Measurements from ENCODE around the gene IQCK. TPM values are rescaled to one million over a fixed set of nuclear protein-coding genes. Genes with fewer than 3 reads are reported as not detected.

Gene IQCK
- total and polyA plus RNA-seq, 5 experiments from 2014 or later: 1.7 to 3.1 (median 2.3) TPM

DNA sequence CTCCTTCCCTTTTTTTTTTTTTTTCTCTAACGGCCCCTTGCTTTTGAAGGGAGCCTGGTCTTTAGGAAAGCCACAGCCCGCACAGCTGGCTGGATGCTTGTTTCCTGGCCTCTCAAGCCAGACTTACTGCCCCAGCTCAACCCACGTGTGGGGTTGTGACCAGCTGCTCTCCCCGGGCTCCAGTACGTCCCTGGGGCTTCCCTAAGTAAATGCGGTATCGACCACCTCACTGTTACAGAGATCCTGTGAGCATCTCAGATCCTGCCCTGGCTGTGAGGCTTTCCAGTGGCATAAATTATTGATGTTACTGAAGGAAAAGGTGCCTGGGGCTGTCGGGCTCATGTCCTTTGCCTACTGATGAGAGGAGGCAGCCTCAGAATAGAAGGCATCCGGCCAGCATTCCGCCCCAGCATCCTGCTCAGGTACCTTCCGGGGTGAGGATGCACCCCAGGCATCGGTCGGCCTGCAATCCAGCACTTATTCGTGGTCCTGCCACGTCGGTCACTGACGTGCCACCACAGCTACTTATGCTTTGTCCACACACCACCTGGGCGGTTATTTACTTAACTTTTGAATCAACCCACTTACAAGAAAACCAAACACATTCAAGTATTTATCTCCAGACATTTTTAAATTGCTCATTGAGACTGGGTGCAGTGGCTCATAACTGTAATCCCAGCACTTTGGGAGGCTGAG lies 156.9 kb downstream of the IQCK start:
- Mint-ChIP-seq H3K36me3 (no peaks in the 10 kb centered on the region), H3K27ac (no peak overlapping the region), H3K4me1 (peaks cover 0 to 4% (median 0%) of the 10 kb centered on the region in 4 donors), H3K4me3 (no peak overlapping the region), H3K9me3 (no peaks in the 10 kb centered on the region), H3K27me3 (peaks cover 0 to 20% (median 10%) of the 10 kb centered on the region in 5 donors)
- ATAC-seq: no peak
- no peak for DNase-seq
- POLR2A ChIA-PET: no interaction called here

DNA sequence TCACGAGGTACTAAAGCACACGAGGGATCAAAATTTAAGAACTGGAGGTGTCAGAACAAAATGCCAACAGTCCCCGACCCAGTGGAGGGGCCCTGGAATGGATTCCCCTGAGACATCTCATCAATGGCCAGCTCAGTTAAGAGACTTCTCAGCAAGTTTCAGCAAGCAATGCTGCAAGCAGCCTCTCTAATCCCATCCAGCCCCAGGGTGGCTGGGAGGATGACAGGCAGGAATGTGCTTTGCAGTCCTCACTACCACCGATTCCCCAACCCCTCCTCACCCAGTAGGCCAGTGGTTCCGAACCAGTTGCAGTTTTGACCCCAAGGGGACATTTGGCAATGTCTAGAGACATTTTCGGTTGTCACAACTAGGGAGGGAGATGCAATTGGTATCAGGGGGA lies 157.8 kb downstream of the IQCK start:
- ATAC-seq (no peak), DNase-seq (no peak)
- H3K27me3 Mint-ChIP-seq: peaks cover under 1 to 24% (median 11%) of the 10 kb centered on the region in 5 donors
- no peak overlapping the region for H3K4me3 Mint-ChIP-seq
- POLR2A ChIA-PET: no interaction called here
- H3K27ac Mint-ChIP-seq: no peak overlapping the region
- no peaks in the 10 kb centered on the region for H3K36me3 Mint-ChIP-seq
- no peaks in the 10 kb centered on the region for H3K9me3 Mint-ChIP-seq
- peaks cover 0 to 4% (median 0%) of the 10 kb centered on the region in 4 donors for H3K4me1 Mint-ChIP-seq

DNA sequence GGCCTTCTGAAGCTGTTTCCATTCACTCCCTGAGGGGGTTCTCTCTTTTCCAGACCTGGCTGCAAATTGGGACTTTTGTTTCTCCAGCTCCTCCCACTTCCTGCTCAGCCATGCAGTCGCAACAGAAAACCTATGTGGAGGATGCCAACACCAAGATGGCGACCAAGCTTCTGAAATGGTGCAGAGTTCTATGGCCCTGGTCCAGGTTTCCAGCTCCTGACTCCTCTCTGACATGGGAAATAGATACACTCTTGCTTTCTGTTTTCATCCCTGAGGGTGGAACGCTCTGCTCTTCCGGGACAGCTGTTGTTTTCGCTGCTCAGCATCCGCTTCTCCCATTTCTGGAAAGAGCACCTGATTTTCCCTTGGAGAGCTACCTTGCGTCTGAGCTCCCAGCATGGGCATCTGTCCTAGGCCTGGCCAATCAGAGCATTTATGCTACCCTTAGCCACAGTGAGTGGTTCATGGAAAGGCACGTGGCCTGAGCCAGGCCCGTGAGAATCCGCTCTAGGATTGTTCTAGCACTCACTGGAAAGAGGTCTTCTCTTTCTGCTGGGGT lies 158.5 kb downstream of the IQCK start:
- peaks cover 0 to 4% (median 0%) of the 10 kb centered on the region in 4 donors for H3K4me1 Mint-ChIP-seq
- no peak for ATAC-seq
- DNase-seq: no peak
- no peak overlapping the region for H3K4me3 Mint-ChIP-seq
- H3K36me3 Mint-ChIP-seq: no peaks in the 10 kb centered on the region
- POLR2A ChIA-PET: no interaction called here
- peaks cover 3 to 31% (median 15%) of the 10 kb centered on the region in 5 donors for H3K27me3 Mint-ChIP-seq
- H3K27ac Mint-ChIP-seq: no peak overlapping the region
- no peaks in the 10 kb centered on the region for H3K9me3 Mint-ChIP-seq

DNA sequence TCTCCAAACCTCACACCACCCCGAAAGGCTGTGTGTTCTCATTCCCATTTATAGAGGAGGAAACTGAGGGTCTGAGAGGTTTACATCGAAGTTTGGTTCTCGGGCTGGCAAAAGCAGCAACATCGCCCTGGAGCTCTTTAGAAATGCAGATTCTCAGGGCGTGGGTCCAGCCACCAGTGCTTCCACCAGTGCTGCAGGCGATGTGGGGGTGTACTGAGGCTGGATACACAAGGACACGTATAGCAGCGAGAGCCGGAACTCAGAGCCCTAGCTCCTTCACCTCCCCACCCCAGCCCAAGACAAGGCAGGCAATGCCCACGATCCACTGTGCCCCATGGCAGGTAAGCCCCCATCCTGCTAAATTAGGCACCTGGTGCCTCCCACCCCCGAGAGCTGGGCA lies 160.7 kb downstream of the IQCK start:
- H3K4me1 Mint-ChIP-seq: peaks cover 6 to 8% (median 7%) of the 10 kb centered on the region in 4 donors
- H3K9me3 Mint-ChIP-seq: no peaks in the 10 kb centered on the region
- no peak overlapping the region for H3K27ac Mint-ChIP-seq
- no peak for ATAC-seq
- POLR2A ChIA-PET: no interaction called here
- H3K27me3 Mint-ChIP-seq: peaks cover 13 to 51% (median 31%) of the 10 kb centered on the region in 5 donors
- no peak for DNase-seq
- no peak overlapping the region for H3K4me3 Mint-ChIP-seq
- no peaks in the 10 kb centered on the region for H3K36me3 Mint-ChIP-seq

DNA sequence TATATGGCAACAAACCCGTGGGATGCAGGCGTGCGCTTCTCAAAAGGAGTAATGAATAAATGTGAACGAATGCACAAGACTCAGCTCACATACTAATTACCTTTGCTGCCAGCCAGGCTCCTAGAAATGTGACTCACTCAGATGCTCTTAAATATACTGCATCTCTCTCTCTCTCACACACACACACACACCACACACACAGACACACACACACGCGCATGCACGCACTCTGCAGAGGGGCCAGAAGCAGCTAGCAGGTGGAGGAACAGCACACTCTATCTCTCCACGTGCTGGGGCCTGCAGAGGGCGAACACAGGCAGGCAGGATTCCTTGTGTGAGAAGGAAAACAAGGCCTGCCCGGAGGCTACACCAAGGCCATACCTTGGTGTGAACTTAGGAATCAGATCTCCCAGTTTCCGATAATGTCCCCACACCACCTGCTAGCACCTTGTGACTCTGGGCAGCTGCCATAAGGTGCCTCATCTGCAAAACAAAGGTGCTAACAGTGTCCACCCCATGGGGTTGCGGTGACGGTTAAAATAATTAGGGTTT lies 161.2 kb downstream of the IQCK start:
- no peaks in the 10 kb centered on the region for H3K9me3 Mint-ChIP-seq
- DNase-seq: no peak
- ATAC-seq: no peak
- no peaks in the 10 kb centered on the region for H3K36me3 Mint-ChIP-seq
- peaks cover 13 to 51% (median 28%) of the 10 kb centered on the region in 5 donors for H3K27me3 Mint-ChIP-seq
- H3K4me1 Mint-ChIP-seq: peaks cover 4 to 8% (median 6%) of the 10 kb centered on the region in 4 donors
- POLR2A ChIA-PET: no interaction called here
- peak overlapping the region in 1 of 10 donors; percentile 12 for H3K4me3 Mint-ChIP-seq
- peak overlapping the region in 2 of 10 donors; percentile 7 to 27 for H3K27ac Mint-ChIP-seq

DNA sequence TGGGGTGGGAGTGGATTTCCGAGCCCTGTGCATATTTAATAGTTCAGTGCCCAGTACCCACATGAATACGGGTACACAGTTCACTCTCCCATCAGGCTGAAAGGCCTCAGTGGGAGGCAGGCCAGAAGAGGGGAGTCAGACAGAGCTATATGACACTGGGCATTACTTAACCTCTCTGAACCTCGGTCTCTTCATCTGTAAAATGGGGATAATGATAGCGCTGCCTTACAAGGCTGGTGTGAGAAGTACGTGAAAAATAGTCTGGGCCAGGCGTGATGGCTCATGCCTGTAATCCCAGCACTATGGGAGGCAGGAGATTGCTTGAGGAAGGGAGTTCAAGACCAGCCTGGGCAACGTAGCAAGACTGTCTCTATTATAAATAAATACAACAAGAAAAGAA lies 163.0 kb downstream of the IQCK start:
- Mint-ChIP-seq H3K4me1 (peaks cover 7 to 22% (median 17%) of the 10 kb centered on the region in 4 donors), H3K9me3 (no peaks in the 10 kb centered on the region), H3K36me3 (no peaks in the 10 kb centered on the region), H3K4me3 (no peak overlapping the region), H3K27me3 (peaks cover 18 to 60% (median 36%) of the 10 kb centered on the region in 5 donors), H3K27ac (no peak overlapping the region)
- POLR2A ChIA-PET: no interaction called here
- DNase-seq (no peak), ATAC-seq (no peak)

DNA sequence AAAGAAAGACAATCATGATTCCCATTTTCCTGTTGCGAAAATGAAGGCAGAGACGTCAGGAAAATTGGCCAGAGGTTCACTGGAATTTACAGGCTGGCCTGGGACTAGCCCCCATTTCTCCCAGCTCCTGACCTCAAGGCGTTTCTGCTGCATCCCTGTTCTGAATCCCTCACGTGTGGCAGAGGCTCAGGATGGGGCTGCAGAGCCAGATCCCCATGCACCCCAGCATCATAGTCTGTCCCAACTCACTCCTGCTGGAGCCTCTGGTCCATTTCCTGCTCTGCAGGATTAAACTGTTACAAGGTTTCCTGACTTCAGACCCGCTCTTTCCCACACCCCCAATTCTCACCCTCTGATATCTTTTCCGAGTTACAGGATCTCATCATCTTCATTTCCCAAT lies 163.7 kb downstream of the IQCK start:
- peaks cover 13 to 28% (median 24%) of the 10 kb centered on the region in 4 donors for H3K4me1 Mint-ChIP-seq
- no peak overlapping the region for H3K27ac Mint-ChIP-seq
- POLR2A ChIA-PET: no interaction called here
- H3K4me3 Mint-ChIP-seq: no peak overlapping the region
- no peaks in the 10 kb centered on the region for H3K9me3 Mint-ChIP-seq
- no peak for DNase-seq
- H3K27me3 Mint-ChIP-seq: peaks cover 21 to 57% (median 39%) of the 10 kb centered on the region in 5 donors
- H3K36me3 Mint-ChIP-seq: no peaks in the 10 kb centered on the region
- no peak for ATAC-seq

DNA sequence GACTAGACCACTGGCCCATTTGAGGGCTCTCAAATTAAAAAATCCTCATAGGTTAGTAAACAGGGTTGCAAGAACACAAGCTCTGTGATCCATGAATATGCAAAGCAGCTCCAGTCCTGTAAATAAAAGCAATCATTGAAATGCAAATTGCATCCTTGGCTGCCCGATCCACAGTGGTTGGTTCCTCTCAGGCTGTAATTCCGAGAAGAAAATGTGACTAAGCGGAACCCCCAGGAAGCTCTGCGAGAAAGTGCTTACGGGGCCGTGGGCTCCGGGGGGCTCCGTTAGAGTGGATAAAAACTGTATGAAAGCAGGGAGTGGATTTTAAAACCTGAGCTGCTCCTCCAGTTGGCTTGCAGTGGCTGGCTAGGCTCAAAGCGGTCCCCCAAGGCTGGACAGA lies 164.1 kb downstream of the IQCK start:
- Mint-ChIP-seq H3K27ac (no peak overlapping the region), H3K9me3 (no peaks in the 10 kb centered on the region)
- DNase-seq: no peak

DNA sequence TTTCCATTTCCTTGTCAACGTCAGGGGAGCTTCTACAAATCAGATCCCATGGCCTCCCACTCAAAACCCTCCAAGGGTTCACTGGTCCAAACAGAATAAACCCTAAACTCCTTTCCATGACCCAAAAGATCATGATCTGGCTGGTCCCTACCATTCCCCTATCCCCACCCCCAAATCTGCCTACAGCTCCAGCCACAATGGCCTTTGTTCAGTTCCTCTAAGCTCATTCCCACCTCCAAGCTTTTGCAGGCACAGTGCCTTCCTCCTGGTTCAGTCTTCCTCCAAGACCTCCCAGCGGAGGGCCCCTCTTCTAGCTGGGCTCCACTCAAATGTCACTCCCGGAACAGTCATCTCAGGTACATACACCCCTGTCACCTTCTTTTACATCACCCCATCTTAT lies 164.6 kb downstream of the IQCK start:
- Mint-ChIP-seq H3K9me3 (no peaks in the 10 kb centered on the region), H3K4me3 (peak overlapping the region in 8 of 10 donors; percentile 16 to 78 (median 57)), H3K36me3 (no peaks in the 10 kb centered on the region), H3K27me3 (peaks cover 21 to 50% (median 39%) of the 10 kb centered on the region in 5 donors), H3K27ac (no peak overlapping the region), H3K4me1 (peaks cover 13 to 28% (median 24%) of the 10 kb centered on the region in 4 donors)
- POLR2A ChIA-PET: no interaction called here
- DNase-seq (no peak), ATAC-seq (no peak)

More for the DNA sequence above, 164.1 kb downstream of the IQCK start:
- peaks cover 13 to 28% (median 24%) of the 10 kb centered on the region in 4 donors for H3K4me1 Mint-ChIP-seq
- no peak for ATAC-seq
- no peak overlapping the region for H3K4me3 Mint-ChIP-seq
- H3K36me3 Mint-ChIP-seq: no peaks in the 10 kb centered on the region
- POLR2A ChIA-PET: no interaction called here
- H3K27me3 Mint-ChIP-seq: peaks cover 21 to 53% (median 39%) of the 10 kb centered on the region in 5 donors

DNA sequence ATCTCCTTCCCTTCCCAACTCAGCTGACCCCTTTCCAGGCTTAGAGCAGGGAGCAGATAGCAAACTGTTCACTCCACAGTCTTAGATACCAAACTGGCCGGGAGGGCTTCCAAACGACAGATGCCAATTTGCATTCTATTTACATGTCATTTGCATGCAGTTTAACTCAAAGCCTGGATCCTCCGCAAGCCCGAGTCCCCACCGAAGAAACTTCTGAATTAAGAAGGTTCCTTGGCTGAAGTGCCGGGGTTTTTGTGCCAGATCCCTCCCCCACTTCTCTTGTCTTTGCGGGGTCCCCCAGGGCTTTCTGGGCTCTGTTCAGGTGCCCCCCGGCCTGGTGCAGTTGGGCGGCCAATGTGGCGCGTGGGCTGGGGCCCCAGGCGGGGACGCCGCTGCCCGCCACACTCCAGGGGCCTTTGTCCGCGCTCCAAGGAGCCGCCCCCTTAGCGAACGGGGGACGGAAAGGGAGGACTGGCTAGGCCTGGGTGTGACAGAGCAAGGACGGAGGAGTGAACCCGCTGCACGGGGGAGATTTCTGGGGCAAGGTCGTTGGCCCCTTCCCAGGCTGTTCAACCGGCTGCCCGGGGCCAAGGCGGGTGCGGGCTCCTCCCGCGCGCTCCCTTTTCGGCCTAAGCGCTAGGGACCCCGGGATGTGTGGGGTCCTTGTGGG lies 165.4 kb downstream of the IQCK start:
- POLR2A ChIA-PET: no interaction called here
- Mint-ChIP-seq H3K27me3 (peaks cover 21 to 48% (median 39%) of the 10 kb centered on the region in 5 donors), H3K4me3 (peak overlapping the region; percentile 26 to 85 (median 66))

DNA sequence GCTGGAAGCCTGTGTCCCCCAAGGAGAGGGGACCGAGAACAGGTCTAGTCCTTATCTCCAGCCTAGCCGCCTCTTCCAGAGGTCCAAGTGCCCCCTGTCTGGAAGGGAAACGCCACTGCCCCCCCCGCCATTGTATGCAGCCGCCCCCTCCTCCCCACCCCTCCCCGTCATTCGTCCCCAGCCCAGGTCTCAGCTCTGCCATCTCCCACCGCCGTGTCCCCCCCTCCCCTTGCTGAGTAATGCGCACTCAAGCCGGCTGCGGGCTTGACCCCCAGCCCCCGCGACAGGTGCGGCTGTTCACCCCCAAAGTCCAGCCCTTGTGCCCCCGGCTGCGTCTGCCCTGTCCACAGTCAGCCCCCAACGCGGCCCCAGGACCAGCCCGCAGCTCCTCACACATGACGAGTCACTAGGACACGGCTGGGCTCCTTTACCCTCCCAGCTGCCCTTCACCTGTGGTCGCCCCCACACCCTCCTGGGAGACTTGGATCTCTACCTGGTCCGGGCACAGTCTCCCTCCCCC lies 166.0 kb downstream of the IQCK start:
- Mint-ChIP-seq H3K4me3 (peak overlapping the region; percentile 54 to 85 (median 72)), H3K36me3 (no peaks in the 10 kb centered on the region), H3K9me3 (no peaks in the 10 kb centered on the region), H3K27me3 (peaks cover 21 to 48% (median 39%) of the 10 kb centered on the region in 5 donors), H3K4me1 (peaks cover 13 to 28% (median 24%) of the 10 kb centered on the region in 4 donors), H3K27ac (no peak overlapping the region)
- ATAC-seq (peak in 1 of 2 donors; percentile 18), DNase-seq (peak in 1 of 10 donors; percentile 2)
- POLR2A ChIA-PET: interaction anchor here (0.7 kb wide), 1 partner anchor 284 kb away, joined by 3 read pairs; no protein-coding TSS in a partner anchor

More for the DNA sequence above, 165.4 kb downstream of the IQCK start:
- DNase-seq (peak in 3 of 10 donors; percentile 11 to 16 (median 16)), ATAC-seq (peak in 1 of 2 donors; percentile 4)
- Mint-ChIP-seq H3K4me1 (peaks cover 13 to 28% (median 24%) of the 10 kb centered on the region in 4 donors), H3K9me3 (no peaks in the 10 kb centered on the region), H3K27ac (peak overlapping the region in 1 of 10 donors; percentile 24), H3K36me3 (no peaks in the 10 kb centered on the region)

DNA sequence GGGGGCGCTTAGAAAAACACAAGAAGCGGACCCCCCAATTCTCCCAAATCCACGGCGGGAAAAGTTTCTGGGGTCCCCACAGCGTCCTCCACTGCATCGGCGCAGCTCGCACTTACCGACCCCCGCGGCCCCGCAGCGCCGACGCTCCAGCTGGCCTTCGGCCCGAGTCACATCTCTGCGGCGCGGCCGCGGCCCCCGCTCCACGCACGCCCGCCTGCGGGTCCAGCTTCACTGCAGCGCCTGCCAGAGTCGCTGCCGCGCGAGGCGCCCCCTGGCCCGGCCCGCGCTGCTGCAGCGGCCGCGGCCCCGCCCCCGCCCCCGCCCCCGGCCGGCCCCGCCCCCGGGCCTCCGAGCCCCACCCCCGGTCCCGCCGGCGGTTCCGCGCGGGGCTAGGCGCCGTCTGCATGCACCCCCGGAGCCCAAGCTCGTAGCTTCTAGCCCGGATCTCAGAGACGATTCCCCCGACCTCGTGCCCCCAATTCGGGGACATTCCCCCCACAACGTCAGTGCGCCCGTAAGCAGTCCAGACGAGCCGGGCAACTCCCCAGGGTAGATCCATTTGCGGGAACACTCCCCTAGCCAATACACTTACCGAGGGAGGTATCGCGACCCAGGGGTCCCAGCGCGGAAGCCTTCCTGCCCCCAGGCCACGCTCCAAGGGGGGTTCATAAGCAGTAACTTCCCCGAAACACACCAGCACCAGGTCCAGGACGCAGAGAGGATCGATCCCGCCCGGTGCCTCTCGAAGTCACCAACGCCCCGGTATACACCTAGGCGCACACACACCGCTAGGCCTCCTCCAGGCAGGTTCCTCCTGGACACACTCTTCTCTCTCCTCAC lies 166.8 kb downstream of the IQCK start, which contains the start of gene GPRC5B:
Gene GPRC5B, minus strand, starts transcription at position 238 of the 840 bp plus-strand sequence. CDS start 12,003 bp downstream, outside the sequence.
- DNase-seq (peak; percentile 17 to 72 (median 52)), ATAC-seq (peak; percentile 73 to 80)
- H3K9me3 Mint-ChIP-seq: no peaks in the 10 kb centered on the region
- peaks cover 21 to 48% (median 35%) of the 10 kb centered on the region in 5 donors for H3K27me3 Mint-ChIP-seq
- no peaks in the 10 kb centered on the region for H3K36me3 Mint-ChIP-seq
- H3K27ac Mint-ChIP-seq: peak within 1 kb of the TSS in 6 of 10 donors; percentile 22 to 93 (median 70)
- H3K4me1 Mint-ChIP-seq: peaks cover 13 to 28% (median 24%) of the 10 kb centered on the region in 4 donors
- POLR2A ChIA-PET: interaction anchor here (0.6 to 1.0 kb wide), 3 partner anchors 251 to 329 kb away, joined by 3 to 5 read pairs (median 4); partner anchors contain the start of gene VPS35L
- H3K4me3 Mint-ChIP-seq: peak within 1 kb of the TSS; percentile 72 to 94 (median 88)

Data from naive thymus-derived CD8-positive, alpha-beta T cell (primary cell).